Measurements from ENCODE around the gene HSF2BP.
"Not testable (repeated sequence)": the region's sequence is repeated elsewhere in the genome, so short reads cannot be mapped to it uniquely, and the experiment has no call there.

Gene HSF2BP

DNA sequence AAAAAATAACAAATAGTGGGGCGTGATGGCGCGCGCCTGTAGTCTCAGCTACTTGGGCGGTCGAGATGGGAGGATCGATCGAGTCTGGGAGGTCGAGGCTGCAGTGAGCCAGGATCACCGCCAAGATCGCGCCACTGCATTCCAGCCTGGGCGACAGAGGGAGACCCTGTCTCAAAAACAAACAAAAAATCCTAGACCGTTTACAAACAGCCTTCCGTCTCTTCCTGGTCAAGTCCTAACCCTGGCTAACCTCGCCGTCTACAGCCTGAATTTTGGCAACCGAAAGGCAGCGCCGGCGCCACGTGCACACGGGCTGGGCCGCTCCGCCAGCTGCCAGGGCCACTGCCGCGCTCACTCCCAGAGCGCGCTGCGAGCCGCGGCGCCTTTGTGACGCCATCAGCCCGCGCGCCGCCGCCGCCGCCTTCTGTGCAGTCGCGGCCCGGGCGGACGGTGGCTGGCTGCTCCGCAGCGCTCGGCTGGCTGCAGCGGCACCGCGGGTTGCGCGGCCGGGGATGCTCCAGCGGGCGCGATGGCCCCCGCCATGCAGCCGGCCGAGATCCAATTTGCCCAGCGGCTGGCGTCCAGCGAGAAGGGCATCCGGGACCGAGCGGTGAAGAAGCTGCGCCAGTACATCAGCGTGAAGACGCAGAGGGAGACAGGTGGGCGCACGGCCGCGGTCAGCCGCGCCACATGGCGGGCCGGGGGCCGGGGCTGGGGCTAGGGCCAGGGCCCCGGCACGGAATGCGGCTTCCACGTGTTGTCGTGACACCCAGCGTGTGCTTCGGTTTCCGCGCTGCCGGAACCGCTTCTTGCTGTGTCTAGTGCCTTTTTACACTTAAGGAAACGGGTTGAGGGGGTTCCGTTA, at the start of gene HSF2BP, which contains the start of gene RRP1B:
TSS of gene HSF2BP (minus strand) at position 353 of the 865 bp plus-strand sequence. CDS start 1,392 bp downstream, outside the sequence.
TSS of gene RRP1B (plus strand) at position 425 of the 865 bp plus-strand sequence. CDS start at position 530, 105 bp downstream.
- DNase-seq, result peak; percentile 84

DNA sequence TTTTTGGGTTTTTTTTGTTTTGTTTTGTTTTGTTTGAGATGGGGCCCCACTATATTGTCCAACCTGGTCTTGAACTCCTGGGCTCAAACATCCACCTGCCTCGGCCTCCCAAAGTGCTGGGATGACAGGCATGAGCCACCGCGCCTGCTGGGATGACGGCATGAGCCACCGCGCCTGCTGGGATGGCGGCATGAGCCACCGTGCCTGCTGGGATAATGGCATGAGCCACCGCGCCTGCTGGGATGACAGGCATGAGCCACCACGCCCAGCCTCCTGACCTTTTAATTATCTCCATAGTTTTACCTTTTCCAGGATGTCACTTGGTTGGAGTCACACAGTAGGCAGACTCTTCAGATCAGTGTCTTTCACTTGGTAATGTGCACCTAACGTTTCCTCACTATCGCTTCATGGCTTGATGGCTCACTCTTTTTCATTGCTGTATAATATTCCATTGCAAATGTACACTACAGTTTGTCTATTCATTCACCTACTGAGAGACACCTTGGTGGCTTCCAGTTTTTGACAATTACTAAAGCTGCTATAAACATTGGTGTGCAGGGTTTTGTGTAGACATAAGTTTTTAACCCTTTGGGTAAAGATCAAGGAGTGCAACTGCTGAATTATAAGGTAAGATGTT, 49.6 kb upstream of the HSF2BP start:
- no peak for DNase-seq

DNA sequence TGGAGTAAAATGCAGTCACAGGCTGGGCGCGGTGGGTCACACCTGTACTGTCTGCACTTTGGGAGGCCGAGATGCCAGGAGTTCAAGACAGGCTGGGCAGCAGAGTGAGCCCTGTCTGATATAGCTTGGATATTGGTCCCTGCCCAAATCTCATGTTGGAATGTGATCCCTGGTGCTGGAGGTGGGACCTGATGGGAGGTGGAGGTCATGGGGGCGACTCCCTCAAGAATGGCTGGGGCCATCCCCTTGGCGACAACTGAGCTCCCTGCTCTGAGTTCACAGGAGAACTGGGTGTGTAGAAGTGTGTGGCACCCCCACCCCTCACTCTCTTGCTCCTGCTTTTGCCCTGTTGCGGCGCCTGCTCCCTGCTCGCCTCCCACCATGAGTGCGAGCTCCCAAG, 48.2 kb upstream of the HSF2BP start:
- no peak for DNase-seq

DNA sequence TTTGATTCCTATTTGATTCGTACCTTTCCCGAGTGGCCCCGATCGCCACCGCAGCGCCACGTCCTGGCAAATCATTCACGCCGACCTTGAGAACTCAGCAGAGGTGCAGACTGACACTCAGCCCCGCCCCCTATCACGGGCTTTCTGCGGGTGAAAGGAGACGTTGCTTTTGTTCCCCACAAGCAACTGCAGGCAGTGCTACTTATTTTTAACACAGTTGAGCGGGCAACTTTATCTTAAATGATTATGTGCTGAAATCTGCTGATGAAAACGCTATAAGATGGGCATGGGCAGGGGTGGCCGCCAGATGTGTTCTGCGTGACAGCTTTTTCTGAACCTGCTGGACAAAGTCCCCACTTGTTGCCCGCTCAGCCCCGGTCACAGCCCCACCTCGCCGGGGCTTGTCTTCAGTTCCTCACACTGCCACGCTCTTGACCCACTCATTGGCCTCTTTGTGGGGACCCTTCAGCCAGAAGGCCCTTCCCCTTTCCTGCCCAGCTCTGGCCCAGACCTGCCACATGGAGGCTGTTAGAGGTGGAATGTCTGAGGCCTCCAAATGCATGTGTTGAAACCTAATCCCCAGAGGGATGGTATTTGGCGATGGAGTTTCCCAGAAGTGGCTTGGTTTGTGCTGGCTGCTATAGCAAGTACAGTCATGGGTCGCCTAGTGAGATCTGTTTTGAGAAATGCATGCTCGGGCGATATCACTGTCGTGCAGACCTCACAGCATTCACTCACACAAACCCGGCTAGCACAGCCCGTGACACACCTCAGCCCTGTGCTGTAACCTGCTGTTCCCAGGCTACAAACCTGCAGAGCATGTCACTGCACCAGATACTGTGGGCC, 44.0 kb upstream of the HSF2BP start:
- no peak for DNase-seq

DNA sequence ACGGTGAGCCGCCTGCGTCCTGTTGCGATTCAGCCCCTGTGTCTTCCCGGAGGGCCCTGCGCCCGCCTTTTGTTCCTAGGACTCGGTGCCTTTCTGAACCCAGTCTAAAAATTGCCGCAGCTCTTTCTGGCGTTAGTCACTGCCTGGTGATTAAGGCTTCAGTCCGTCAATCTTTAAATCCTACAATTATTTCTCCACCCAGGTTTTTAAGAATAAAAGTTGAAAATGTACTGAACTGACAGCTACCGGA, 43.4 kb upstream of the HSF2BP start:
- no peak for DNase-seq

DNA sequence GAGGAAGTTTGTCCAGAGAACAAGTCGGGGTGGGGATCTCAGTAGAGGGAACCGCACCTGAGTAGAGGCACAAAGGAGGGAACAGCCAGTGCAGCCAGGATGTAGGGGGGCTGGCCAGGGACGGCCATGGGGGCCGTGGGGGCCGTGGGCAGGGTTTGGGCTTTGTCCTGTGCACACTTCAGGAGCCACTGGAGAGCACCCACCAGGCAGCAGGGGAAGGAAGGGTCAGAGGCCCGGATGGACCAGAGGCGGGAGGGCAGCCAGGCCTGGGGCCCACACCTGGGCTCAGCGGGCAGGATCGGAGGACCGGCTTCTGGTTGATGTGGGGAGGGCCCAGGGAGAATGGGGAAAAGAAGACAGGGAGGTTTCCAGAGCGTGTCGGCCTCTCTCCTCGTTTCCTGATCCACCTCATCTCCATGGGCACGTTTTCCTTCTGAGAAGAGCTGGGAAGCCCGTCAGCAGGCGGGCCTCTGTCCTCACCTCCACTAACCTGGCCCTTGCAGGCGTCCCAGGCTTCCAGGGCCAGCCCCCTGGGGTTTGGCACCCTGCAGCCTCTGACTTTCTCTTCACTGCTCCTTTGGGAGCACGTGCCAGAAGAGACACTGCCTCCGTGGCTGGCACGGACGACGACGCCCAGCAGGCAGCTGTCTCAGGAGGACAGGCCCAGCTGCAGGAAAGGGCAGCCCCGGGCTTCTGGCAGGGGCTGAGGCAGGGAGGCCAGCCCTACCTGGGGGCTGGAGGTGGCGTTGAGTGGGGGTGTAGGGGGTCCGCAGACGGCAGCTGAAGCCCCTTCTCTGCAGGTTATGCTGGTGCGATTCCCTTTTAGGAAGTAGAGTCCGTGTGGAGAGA, 42.9 kb upstream of the HSF2BP start:
- DNase-seq, result no peak

DNA sequence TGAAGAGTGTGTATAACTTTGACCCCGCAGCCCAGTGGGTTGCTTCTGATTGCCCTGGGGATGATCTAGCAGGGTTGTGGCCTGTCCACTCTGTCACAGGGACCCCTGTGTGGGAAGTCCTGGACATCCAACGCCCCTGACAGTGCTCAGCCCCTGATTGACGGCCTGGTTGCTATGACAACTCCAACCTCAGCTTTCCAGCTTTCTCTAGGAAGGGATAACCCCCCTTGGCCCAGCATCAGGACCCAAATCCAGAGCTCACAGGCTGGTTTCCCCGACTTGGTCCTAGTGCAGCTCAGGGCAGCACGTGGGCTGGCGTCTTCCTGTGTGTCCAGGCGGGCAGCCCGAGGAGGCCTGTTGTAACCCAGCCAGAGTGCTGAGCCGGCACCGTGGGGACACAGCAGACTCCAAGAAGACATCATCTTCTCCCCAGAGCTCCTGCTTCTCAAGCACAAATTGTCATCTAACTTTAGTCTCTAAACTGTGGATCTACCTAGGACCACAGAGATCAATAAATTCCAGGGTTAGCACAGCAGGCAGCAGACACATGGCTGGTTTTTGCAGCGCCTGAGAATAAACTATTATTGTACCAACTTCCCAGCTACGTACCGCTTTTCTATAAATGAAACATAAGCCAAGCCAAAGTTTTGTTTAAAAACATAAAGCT, 40.8 kb upstream of the HSF2BP start:
- no peak for DNase-seq

DNA sequence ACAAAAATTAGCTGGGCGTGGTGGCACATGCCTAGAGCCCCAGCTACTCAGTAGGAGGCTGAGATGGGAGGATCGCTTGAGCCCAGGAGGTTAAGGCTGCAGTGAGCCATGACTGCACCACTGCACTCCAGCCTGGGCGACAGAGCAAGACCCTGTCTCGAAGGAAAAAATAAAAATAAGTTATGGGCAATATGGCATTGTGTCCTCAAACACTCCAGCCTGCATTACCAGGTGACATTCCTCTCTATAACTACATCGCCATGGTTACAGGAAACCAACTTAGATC, 40.1 kb upstream of the HSF2BP start:
- not testable (repeated sequence) for DNase-seq

DNA sequence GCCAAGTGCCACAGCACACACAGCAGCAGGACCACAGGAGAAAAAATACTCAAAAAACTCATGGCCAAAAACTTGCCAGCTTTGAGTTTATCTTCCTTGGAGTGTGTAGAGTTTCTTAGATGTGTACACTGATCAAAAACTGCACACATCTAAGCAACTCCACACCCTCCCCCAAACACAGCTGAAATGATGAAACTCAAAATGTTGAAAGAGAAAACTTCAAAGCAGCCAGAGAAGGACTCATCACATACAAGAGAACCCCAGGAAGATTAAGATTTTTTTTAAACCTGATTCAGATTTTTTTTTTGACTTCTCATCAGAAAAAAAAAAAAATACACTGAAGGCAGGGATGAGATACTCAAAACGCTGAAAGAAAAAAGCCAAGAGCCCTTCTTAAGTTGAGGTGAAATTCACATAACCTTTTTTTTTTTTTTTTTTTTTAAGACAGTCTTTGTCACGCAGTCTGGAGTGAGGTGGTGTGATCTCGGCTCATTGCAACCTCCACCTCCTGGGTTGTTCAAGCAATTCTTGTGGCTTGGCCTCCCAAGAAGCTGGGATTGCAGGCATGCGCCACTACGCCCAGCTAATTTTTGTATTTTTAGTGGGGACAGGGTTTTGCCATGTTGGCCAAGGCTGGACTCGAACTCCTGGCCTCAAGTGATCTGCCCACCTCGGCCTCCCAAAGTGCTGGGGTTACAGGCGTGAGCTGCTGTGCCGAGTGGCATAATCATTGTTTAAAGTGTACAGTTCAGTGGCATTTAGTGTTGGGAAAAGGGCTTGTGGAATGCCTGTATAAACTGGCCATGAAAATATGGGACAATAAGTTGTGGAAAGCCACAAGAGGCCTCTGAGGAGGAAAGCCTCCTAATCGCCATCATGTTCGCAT, 38.7 kb upstream of the HSF2BP start:
- peak; percentile 28 for DNase-seq

DNA sequence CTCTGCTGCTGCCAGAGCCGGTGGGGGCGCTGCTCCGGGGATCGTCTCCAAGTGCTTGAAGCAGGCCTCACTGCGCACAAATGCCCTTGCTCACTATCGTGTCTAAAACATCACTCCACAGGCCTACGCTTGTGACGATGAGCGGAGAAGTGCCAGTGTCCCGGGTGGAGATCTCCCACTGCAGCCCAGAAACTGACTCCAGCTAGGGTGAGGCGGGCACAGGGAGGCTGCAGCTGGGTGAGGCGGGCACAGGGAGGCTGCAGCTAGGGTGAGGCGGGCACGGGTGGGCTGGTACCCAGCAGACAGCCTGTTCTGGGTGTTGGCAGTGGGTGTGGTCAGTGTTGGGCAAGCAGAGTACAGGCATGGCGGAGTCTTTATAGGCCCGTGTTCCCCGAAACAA, 36.9 kb upstream of the HSF2BP start:
- no peak for DNase-seq

DNA sequence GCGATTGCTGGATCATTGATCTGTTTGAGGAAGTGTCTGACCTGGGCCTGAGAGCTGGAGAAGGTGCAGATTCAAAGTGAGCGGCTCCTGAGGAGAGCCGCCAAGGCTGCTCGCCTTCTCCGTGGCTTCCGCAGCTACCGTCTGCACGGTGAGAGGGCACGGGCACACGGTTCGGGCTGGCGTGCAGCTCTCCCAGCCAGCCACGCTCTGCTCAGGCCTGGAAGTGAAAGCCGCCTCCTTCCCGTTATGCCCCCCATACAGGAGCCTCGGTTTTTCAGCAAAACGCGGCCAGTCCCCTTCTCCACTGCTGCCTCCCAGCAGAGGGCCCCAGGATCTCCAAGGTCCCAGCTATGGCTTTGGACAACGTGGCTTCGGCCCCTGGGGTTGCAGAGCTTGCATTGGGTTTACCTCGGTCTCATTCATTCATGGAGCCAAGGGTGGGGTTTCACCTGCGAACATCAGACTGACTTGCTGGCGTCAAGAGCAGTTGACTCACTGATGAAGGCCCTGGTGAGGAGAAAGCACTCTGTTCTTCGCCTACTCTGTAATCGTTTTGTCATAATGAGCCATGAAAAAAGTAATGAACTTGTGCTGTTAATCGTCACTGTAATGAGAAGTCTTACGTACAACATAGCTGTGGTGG, 35.3 kb upstream of the HSF2BP start:
- DNase-seq, result no peak

DNA sequence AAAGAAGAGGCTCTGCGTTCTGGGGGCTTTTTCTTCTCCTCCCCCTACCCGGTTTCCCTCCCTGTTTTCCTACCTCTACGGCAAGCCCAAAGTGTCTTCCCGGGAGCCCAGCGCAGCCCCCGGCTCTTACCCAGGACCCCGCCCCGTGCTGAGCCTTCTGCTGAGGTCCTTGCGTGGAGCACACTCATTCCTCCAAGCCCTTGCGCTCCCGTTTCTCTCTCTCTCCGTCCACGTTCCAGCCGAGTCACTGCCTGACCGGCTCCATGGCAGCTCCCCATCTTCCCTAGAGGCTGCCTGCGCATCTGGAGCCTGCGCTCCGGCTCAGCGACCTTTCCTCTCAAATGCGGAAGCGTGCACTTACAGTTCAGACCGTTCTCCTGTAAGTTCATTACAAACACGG, 34.7 kb upstream of the HSF2BP start:
- DNase-seq, result no peak

DNA sequence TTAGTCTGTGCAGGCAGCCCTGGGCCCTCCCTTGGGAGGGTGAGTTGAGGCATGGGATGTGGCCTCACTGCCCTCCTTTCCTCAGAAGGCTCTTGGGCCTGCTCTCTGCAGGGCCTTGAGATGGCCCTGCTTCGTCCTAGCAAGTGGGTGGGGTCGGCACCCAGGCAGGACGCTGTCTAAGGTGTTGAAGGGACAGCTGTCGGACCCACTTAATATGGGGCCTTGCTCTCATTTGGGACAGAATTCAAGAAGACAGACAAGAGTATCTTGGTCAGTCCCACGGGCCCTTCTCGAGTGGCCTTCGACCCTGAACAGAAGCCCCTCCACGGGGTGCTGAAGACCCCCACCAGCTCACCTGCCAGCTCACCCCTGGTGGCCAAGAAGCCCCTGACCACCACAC, 33.7 kb upstream of the HSF2BP start:
- no peak for DNase-seq

DNA sequence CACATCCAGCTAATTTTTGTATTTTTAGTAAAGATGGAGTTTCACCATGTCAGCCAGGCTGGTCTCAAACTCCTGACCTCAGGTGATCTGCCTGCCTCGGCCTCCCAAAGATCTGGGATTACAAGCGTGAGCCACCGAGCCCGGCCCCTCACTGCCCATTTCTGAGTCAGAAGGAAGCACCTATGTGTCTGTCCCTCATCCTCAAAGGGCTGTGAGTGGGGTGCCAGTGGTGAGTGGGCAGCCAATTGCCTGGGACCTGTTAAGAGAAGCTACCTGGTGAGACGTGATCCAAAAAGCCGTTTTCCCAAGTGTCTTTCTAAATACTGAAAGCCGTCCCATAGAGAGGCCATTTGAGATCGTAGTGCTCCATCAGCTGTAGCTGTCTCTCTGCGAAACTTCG, 32.5 kb upstream of the HSF2BP start:
- DNase-seq, result no peak

DNA sequence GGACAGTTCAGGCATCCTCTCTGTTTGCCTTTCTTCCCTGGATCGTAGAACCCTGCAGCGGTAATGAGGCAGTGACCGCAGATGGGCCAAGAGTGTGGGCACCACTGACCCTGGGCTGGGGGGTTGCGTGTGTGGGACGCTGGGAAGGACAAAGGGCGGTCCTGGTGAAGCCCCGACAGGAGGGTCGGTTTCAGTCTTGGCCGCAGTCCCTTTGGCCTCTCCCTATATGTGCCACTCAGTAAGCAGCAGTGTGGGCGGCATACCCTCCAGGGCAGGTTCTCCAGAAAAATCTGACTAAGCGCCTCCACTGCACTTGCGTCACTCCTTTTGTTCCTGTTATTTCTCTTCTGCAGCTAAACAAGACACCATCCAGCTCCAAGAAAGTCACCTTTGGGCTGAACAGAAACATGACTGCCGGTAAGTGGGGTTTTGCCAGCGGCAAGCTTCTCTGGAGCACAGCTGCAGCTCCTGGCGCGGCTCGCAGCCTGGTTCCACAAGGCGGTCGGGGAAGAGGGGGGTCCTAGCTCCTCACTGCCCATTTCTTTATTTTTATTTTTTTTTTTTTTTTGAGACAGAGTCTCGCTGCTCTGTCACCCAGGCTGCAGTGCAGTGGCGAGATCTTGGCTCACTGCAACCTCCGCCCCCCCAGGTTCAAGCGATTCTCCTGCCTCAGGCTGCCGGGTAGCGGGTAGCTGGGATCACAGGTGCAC, 32.0 kb upstream of the HSF2BP start:
- no peak for DNase-seq

DNA sequence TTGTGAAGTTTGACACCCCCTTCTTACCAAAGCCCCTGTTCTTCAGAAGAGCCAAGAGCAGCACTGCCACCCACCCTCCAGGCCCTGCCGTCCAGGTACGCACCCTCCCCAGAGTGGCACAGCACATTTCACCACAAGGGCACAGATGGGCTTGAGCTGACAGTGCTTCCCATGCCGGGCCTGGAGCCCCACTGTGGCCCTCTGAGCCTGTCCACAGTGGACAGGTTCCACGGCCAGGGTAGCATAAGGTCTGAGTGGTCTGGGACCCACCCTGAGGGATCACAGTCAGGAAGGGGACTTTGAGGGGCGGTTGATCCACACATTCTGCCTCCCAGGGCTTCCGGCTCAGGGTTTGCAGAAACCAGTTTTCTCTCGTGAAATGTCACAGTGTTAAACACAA, 31.1 kb upstream of the HSF2BP start:
- no peak for DNase-seq

DNA sequence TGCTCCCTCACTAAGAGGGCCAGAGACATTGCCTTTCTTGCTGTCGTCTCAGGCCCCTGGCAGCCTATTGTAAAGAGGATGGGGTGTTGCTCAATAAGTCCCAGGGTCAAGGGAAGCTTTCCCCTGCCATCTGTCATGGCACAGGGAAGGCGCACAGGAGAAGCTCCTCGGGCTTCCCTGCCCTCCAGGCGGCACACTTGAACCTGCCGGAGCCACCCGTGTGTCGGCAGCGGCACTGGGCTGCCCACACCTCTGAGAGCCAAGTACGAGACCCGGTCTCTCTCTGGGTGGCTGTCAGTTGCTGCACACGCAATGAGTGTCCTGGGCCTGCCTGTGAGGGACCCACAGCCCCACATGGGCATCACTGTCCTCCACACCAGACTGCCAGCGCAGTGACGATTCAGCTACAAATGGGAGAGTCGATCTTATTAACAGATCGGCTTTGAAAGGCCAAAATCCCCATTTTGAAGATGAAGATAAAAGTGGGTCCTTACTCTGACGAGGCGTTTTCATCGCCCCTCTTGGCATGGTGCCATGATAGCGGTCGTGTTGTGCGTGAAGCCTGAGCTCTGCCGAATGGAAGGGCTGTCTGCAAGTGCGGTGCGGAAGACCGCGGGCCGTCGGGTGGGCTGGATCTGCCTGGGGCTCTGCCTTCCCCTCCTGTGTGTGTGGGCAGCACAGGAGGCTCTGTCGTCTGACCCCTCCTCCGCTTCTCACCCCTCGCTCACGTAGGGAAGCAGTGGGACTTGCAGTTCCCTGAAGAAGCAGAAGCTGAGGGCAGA, 30.5 kb upstream of the HSF2BP start:
- DNase-seq, result no peak

DNA sequence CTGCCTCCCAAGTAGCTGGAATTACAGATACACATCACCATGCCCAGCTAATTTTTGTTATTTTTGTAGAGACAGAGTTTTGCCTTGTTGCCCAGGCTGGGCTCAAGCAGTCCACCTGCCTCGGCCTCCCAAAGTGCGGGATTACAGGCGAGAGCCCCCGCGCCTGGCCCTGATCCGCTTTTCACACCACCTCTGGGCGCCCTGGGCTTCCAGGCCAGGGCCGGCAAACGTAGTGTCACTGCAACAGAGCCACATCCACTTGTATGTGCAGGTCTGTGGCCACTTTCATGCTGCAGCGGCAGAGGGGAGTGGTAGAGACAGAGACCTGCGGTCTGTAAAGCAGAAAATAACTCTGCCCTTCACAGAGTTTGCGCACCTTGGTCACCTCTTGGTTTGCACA, 29.6 kb upstream of the HSF2BP start:
- DNase-seq, result no peak

All from HCEC 1CT (cell line).